CD14-positive monocyte (primary cell): ENCODE data around the gene LARP6. TPM values are rescaled to one million over a fixed set of nuclear protein-coding genes. Genes with fewer than 3 reads are reported as not detected.

Experiments
- DNase-seq, 3 donors: peaks; one replicate each; pipeline ENCODE4 v3.0.0-alpha.2; 2011 to 2022
- H2AFZ ChIP-seq: 2 replicates; pipeline ENCODE4 v1.6.0; 2012; ENCODE audit warnings: mild to moderate bottlenecking, low read depth, low read length, inconsistent platforms; ENCODE audit not compliant: insufficient read depth, poor library complexity, severe bottlenecking
- H3K27ac ChIP-seq, 2 donors: 1 replicate in 1 of 2; 2 replicates in 1 of 2; pipeline ENCODE4 v1.5.1; 2012 to 2013; ENCODE audit warnings: low read length in 2 of 2, control low read depth in 1 of 2, inconsistent platforms in 1 of 2, low read depth in 1 of 2, mild to moderate bottlenecking in 1 of 2
- H3K27me3 ChIP-seq, 2 donors: one replicate each; pipeline versions ENCODE4 v1.6.0 to v1.6.1; 2011 to 2013; ENCODE audit warnings: low read length in 2 of 2; ENCODE audit not compliant: control insufficient read depth in 2 of 2, insufficient read depth in 2 of 2
- H3K36me3 ChIP-seq, 2 donors: replicated peaks in 1 of 2; 1 replicate in 1 of 2; 2 replicates in 1 of 2; pipeline versions ENCODE4 v1.5.1 to v1.6.1; 2012 to 2013; ENCODE audit warnings: low read length in 2 of 2, control low read depth in 1 of 2, inconsistent platforms in 1 of 2, mild to moderate bottlenecking in 1 of 2; ENCODE audit not compliant: insufficient read depth in 2 of 2, control insufficient read depth in 1 of 2
- H3K4me1 ChIP-seq, 2 donors: 1 replicate in 1 of 2; 2 replicates in 1 of 2; pipeline versions ENCODE4 v1.5.1 to v1.6.1; 2012 to 2013; ENCODE audit warnings: low read length in 2 of 2, control low read depth in 1 of 2, inconsistent platforms in 1 of 2, mild to moderate bottlenecking in 1 of 2, moderate library complexity in 1 of 2; ENCODE audit not compliant: insufficient read depth in 2 of 2, control insufficient read depth in 1 of 2
- H3K4me2 ChIP-seq: replicated peaks from 2 replicates; pipeline ENCODE3; 2012; ENCODE audit warnings: low read length, moderate library complexity, mild to moderate bottlenecking; ENCODE audit not compliant: poor library complexity, severe bottlenecking; ENCODE audit errors: extremely low read depth
- H3K4me3 ChIP-seq, 3 experiments: fragments of 200-600 bp in 1 of 3; sonication (generic) in 1 of 3; replicated peaks in 1 of 3; 1 replicate in 2 of 3; 2 replicates in 1 of 3; pipeline ENCODE4 v1.5.1; 2011 to 2013; ENCODE audit warnings: low read length in 3 of 3, mild to moderate bottlenecking in 3 of 3, control low read depth in 2 of 3, low read depth in 2 of 3, inconsistent platforms in 1 of 3, moderate library complexity in 1 of 3
- H3K79me2 ChIP-seq: 2 replicates; pipeline ENCODE4 v1.6.0; 2012; ENCODE audit warnings: mild to moderate bottlenecking, control low read depth, inconsistent platforms, low read length, moderate library complexity; ENCODE audit not compliant: insufficient read depth
- H3K9ac ChIP-seq: 2 replicates; pipeline ENCODE4 v1.6.0; 2017; ENCODE audit warnings: low read length, mild to moderate bottlenecking; ENCODE audit not compliant: insufficient read depth, poor library complexity, severe bottlenecking
- H3K9me3 ChIP-seq, 2 donors: replicated peaks in 1 of 2; 1 replicate in 1 of 2; 2 replicates in 1 of 2; pipeline versions ENCODE4 v1.5.1 to v1.6.1; 2012 to 2013; ENCODE audit warnings: low read length in 2 of 2, control low read depth in 1 of 2; ENCODE audit not compliant: control insufficient read depth in 1 of 2, insufficient read depth in 1 of 2
- H4K20me1 ChIP-seq: 2 replicates; pipeline ENCODE4 v1.6.0; 2012; ENCODE audit warnings: mild to moderate bottlenecking, low read length, control low read depth, moderate library complexity; ENCODE audit not compliant: insufficient read depth
- H3K27ac Mint-ChIP-seq, 7 donors: one replicate each; pipeline ENCODE4 v1.8.0; 2020; ENCODE audit warnings: mild to moderate bottlenecking in 7 of 7, mixed read lengths in 7 of 7, moderate library complexity in 6 of 7, inconsistent platforms in 2 of 7
- H3K27me3 Mint-ChIP-seq, 3 donors: one replicate each; pipeline ENCODE4 v1.8.0; 2021 to 2022; ENCODE audit warnings: low read depth in 3 of 3, mild to moderate bottlenecking in 3 of 3, mixed read lengths in 3 of 3, moderate library complexity in 3 of 3, inconsistent platforms in 1 of 3
- H3K36me3 Mint-ChIP-seq, 2 donors: one replicate each; pipeline ENCODE4 v1.8.0; 2020; ENCODE audit warnings: mixed read lengths in 2 of 2, inconsistent platforms in 1 of 2, mild to moderate bottlenecking in 1 of 2
- H3K4me1 Mint-ChIP-seq: one replicate; pipeline ENCODE4 v1.8.0; 2020; ENCODE audit warnings: mild to moderate bottlenecking, mixed read lengths
- H3K4me3 Mint-ChIP-seq, 2 donors: one replicate each; pipeline ENCODE4 v1.8.0; 2020; ENCODE audit warnings: mild to moderate bottlenecking in 2 of 2, mixed read lengths in 2 of 2, moderate library complexity in 1 of 2
- H3K9me3 Mint-ChIP-seq, 7 donors: one replicate each; pipeline ENCODE4 v1.8.0; 2020 to 2022; ENCODE audit warnings: mixed read lengths in 7 of 7, mild to moderate bottlenecking in 6 of 7, moderate library complexity in 6 of 7, inconsistent platforms in 2 of 7
- CTCF ChIP-seq: fragments of 200-600 bp; IDR thresholded peaks from one replicate; pipeline ENCODE4 v1.8.0; 2022; ENCODE audit warnings: antibody characterized with exemption, mild to moderate bottlenecking
- WGBS: methylation state at CpG from one replicate; pipeline ENCODE4 v1.1.5; 2013; ENCODE audit warnings: missing lambda C conversion rate; ENCODE audit not compliant: insufficient coverage; 5-methylcytosine and 5-hydroxymethylcytosine counted together
- intact Hi-C, 2 donors: fragments of 100-400 bp; cut with micrococcal nuclease; formaldehyde crosslinking; loops; one replicate each; pipeline versions ENCODE4 v1.15.0 to v1.15.1; 2023
- polyA plus RNA-seq, 3 donors: library from polyadenylated mRNA; depleted of rRNA in 1 of 3; unstranded in 2 of 3; stranded (reverse) in 1 of 3; fragments of 300-500 nt in 2 of 3; fragments of >200 nt in 1 of 3; fragmentation: Illumina TruSeq in 2 of 3; gene quantifications; 1 replicate in 2 of 3; 2 replicates in 1 of 3; pipeline ENCODE4 v1.2.3, GENCODE V29; 2012 to 2021

Gene LARP6
- polyA plus RNA-seq, 3 donors = not detected

- no peaks in the 10 kb centered on the region for H3K79me2 ChIP-seq
- WGBS = 90% methylated on average over 6 of the region's 11 CpGs
- intact Hi-C loops = no loop called here
- peaks cover 58 to 71% of the 10 kb centered on the region in 2 donors for H3K27me3 ChIP-seq
- H2AFZ ChIP-seq = no peak overlapping the region
- Mint-ChIP-seq H3K27me3 (peaks cover 49 to 80% (median 65%) of the 10 kb centered on the region in 3 donors), H3K4me3 (peak overlapping the region in 1 of 2 donors; percentile 69), H3K4me1 (peaks cover 4% of the 10 kb centered on the region), H3K27ac (no peak overlapping the region), H3K36me3 (peaks cover 4 to 6% of the 10 kb centered on the region in 2 donors), H3K9me3 (peaks cover 0 to 10% (median 2%) of the 10 kb centered on the region in 7 donors)
- no peak overlapping the region for H3K27ac ChIP-seq
- TF ChIP-seq CTCF = no peak
- H3K9ac ChIP-seq = no peak overlapping the region
- H3K36me3 ChIP-seq = no peaks in the 10 kb centered on the region
- H3K4me3 ChIP-seq = no peak overlapping the region
- DNase-seq = no peak
- peaks cover 0 to 11% of the 10 kb centered on the region in 2 donors for H3K9me3 ChIP-seq
- no peaks in the 10 kb centered on the region for H4K20me1 ChIP-seq
- H3K4me1 ChIP-seq = peaks cover 5 to 7% of the 10 kb centered on the region in 2 donors
- H3K4me2 ChIP-seq = no peak overlapping the region
Observed at GRCh38 chr15:70852501-70853317, 1.2 kb downstream of the LARP6 start.

GRCh38 chr15:70851889-70852288, 2.1 kb downstream of the LARP6 start:
- H3K9ac ChIP-seq = no peak overlapping the region
- peaks cover 4 to 6% of the 10 kb centered on the region in 2 donors for H3K36me3 Mint-ChIP-seq
- H3K27me3 Mint-ChIP-seq = peaks cover 48 to 75% (median 67%) of the 10 kb centered on the region in 3 donors
- no peaks in the 10 kb centered on the region for H3K79me2 ChIP-seq
- no peak overlapping the region for H3K4me2 ChIP-seq
- TF ChIP-seq CTCF = no peak
- H3K4me1 Mint-ChIP-seq = peaks cover 4% of the 10 kb centered on the region
- DNase-seq = no peak
- H3K9me3 Mint-ChIP-seq = peaks cover 0 to 10% (median 2%) of the 10 kb centered on the region in 7 donors
- intact Hi-C loops = no loop called here
- H3K36me3 ChIP-seq = no peaks in the 10 kb centered on the region
- H3K27ac ChIP-seq = no peak overlapping the region
- H3K27ac Mint-ChIP-seq = no peak overlapping the region
- no peak overlapping the region for H3K4me3 ChIP-seq
- H3K9me3 ChIP-seq = peaks cover 0 to 11% of the 10 kb centered on the region in 2 donors
- WGBS = 93% methylated on average over 6 of the region's 6 CpGs
- H2AFZ ChIP-seq = no peak overlapping the region
- H3K27me3 ChIP-seq = peaks cover 58 to 69% of the 10 kb centered on the region in 2 donors
- H4K20me1 ChIP-seq = no peaks in the 10 kb centered on the region
- peaks cover 5 to 7% of the 10 kb centered on the region in 2 donors for H3K4me1 ChIP-seq
- H3K4me3 Mint-ChIP-seq = peak overlapping the region in 1 of 2 donors; percentile 71
